ENCODE data around the gene PSORS1C1.
A peak's percentile ranks its signal among the peaks of the same experiment; 100 is the strongest.
"Not testable (repeated sequence)": the region's sequence is repeated elsewhere in the genome, so short reads cannot be mapped to it uniquely, and the experiment has no call there.

The PSORS1C1 gene

GRCh38 chr6:31169858-31170599 lies 55.4 kb downstream of the PSORS1C1 start:
- not testable (repeated sequence) for H3K4me3 ChIP-seq, H3K27ac ChIP-seq

DNA sequence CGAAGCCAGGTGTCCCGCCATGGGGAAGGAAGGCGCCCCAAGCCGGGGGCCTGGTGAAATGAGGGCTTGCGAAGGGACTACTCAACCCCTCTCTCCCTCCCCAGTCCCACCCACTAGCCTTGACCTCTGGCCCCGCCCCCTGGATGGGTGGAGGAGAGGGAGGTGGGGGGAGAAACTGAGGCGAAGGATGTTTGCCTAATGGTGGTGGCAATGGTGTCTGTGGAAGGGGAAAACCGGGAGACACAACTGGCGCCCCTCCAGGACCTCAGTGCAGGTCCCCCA lies 55.9 kb downstream of the PSORS1C1 start, which contains the start of gene POU5F1:
TSS of gene POU5F1 (minus strand) at position 83 of the 282 bp plus-strand sequence. CDS start at position 21, 62 bp downstream.
- H3K27ac ChIP-seq: no peak within 1 kb of the TSS

GRCh38 chr6:31170987-31171671 lies 56.5 kb downstream of the PSORS1C1 start:
- H3K4me3 ChIP-seq: no peak overlapping the region
- no peak overlapping the region for H3K27ac ChIP-seq

More for the DNA sequence above, 55.9 kb downstream of the PSORS1C1 start, which contains the start of gene POU5F1:
- no peak within 1 kb of the TSS for H3K4me3 ChIP-seq

DNA sequence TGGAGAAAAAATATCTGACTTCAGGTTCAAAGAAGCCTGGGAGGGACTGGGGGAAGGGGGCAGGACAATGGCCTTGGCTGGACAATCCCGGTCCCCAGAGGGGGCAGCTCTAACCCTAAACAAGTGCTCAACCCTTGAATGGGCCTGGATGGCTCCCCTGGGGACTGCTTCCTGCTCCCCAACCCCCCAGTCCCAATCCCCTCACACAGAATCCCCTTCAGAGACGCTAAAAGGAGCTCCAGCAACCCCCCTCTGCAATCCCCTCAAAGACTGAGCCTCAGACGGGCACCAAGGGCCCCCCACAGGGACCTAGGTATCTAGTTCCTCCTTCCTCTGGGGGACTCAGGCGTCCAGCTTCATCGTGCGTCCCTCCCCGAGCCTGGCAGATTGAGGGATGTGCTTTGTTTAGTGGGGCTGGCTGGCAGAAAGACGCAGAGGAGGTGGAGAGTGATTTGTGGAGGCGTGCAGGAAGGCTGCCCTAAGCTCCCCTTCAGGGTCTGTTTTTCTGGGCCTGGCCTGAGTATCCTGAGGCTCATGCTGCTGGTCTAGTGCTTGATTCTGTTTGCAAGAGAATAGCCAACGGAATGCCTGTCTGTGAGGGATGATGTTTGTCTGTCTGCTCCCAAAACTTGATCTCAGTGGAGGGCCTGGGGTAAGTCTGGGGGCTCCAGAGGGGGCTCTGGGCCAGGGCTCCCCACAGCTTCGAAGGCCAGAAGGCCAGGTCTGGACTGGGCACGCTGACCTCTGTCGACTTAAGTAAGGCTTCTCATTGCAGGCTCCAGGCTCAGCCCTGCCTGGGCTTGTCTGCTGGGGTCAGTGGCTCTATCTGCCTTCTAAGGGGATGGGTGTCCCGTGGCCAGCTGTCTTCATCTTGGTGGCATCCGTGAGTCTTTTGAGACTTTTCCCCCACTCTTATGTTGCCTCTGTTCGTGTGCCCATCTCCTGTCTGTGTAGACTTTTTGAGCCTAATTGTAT lies 57.6 kb downstream of the PSORS1C1 start:
- H3K27ac ChIP-seq: no peak overlapping the region
- no peak overlapping the region for H3K4me3 ChIP-seq

DNA sequence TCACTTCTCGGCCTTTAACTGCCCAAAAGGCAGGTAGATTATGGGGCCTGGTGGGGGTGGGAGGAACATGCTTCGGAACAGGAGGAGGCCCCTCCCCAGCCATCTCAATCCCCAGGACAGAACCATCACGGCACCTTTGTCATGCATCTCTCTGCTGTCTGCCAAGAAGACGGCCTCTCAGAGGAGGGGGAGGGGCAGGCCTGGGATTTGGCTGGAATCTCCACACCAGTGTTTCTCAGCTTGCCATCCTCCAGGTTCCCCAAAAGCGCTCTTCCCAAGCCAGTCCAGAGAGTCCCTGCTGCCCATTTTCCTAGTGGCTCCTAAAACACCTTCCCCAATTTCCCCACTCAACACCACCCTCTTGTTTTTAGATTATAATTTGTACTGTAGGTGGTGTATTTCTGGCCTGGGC lies 58.4 kb downstream of the PSORS1C1 start:
- no peak overlapping the region for H3K4me3 ChIP-seq
- no peak overlapping the region for H3K27ac ChIP-seq

DNA sequence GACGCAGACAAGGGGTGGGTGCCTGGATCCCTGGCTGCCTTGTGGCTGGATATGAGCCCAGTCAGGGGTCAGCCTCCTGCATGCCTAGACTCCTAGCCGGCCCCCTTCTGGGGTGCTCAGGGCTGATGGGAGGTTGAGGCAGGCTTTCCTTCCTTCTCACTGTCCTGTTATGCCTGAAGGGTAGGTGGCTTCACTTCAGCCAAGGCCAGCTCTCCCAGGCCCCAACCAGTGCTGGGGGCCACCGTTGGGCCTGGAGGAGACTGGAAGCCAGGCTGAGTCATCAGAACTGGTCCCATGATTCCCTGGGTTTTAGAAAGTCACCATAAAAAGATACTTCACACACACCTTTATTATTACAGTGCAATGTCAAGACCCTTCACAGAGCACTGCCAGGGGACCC lies 58.8 kb downstream of the PSORS1C1 start:
- H3K27ac ChIP-seq: no peak overlapping the region
- no peak overlapping the region for H3K4me3 ChIP-seq

- Histone ChIP-seq H3K4me3 (no peak overlapping the region), H3K27ac (no peak overlapping the region)
Observed at GRCh38 chr6:31174378-31174777, 59.8 kb downstream of the PSORS1C1 start.

GRCh38 chr6:31175971-31176370 lies 61.4 kb downstream of the PSORS1C1 start:
- no peak overlapping the region for H3K4me3 ChIP-seq
- peak overlapping the region in 1 of 21 experiments; percentile 14 for H3K27ac ChIP-seq

- Histone ChIP-seq H3K27ac (no peak overlapping the region), H3K4me3 (no peak overlapping the region)
Observed at GRCh38 chr6:31178143-31179041, 63.8 kb downstream of the PSORS1C1 start.

DNA sequence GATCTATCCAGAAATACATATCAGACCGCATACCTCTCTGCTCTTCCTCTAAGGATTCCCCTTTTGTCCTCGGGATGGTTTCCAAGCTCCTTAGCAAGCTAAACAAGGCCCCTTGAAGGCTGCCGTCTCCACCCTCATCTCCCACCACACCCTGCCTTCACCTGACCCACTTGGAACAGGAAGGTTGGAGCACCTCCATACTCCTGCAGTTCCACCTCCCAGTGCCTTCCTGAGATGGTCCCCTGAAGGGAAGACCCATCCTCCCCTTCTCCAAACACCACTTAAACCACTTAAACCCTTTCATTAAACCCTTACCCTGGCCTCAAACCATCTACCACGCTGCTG lies 64.4 kb downstream of the PSORS1C1 start:
- Histone ChIP-seq H3K4me3 (no peak overlapping the region), H3K27ac (no peak overlapping the region)

GRCh38 chr6:31179896-31180295 lies 65.3 kb downstream of the PSORS1C1 start:
- peak overlapping the region; percentile 5 to 45 (median 29) for H3K4me3 ChIP-seq
- H3K27ac ChIP-seq: peak overlapping the region in 8 of 21 experiments; percentile 9 to 73 (median 54)

DNA sequence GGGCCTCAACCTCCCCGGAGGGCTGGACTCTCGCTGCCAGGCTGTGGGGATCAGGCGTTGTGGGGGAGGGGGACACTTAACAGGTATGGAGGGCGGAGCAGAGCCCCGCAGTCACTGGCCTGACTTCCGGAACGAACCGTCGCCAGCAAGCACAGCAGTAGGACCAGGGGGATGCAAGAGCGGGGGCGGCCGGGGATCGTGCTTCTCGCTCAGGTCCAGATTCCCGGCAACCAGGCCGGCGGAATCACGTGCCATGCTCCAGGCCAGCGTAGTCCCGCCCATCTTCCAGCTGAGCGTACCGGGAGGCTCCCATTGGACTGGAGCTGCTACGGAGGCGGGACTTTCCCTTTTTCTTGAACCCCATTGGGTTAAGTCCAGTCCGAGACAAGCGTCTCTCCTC lies 65.9 kb downstream of the PSORS1C1 start:
- peak overlapping the region in 14 of 21 experiments; percentile 6 to 73 (median 45) for H3K27ac ChIP-seq
- H3K4me3 ChIP-seq: peak overlapping the region; percentile 5 to 45 (median 29)

GRCh38 chr6:31183287-31183686 lies 68.7 kb downstream of the PSORS1C1 start:
- H3K4me3 ChIP-seq: not testable (repeated sequence)
- H3K27ac ChIP-seq: peak overlapping the region in 1 of 21 experiments; percentile 3

DNA sequence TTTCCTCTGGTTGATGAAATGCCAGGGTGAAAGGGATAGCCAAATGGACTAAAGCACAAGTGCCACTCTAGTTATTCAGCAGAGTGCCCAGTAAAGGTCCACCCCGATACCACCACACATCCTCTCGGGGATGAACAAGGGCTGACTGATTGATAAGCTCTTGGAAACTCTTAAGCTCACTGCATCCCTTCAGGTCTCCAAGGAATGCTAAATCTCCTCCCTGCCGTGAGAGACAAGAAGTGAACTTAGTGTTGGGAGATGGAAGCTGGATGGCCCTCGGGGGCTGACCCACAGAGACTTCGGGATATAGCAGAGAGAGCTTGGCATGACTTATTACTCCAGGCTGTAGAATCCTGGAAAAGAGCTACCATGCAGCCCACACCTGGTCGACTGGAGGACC lies 69.3 kb downstream of the PSORS1C1 start:
- peak overlapping the region in 1 of 21 experiments; percentile 3 for H3K27ac ChIP-seq
- not testable (repeated sequence) for H3K4me3 ChIP-seq

GRCh38 chr6:31185695-31186051 lies 71.1 kb downstream of the PSORS1C1 start:
- Histone ChIP-seq H3K4me3 (peak overlapping the region in 2 of 7 experiments; percentile 11 to 19), H3K27ac (peak overlapping the region in 16 of 21 experiments; percentile 42 to 81 (median 72))

- Histone ChIP-seq H3K27ac (peak overlapping the region in 16 of 21 experiments; percentile 42 to 81 (median 72)), H3K4me3 (peak overlapping the region in 2 of 7 experiments; percentile 11 to 19)
Observed at GRCh38 chr6:31186052-31186734, 71.6 kb downstream of the PSORS1C1 start.

- peak overlapping the region in 1 of 21 experiments; percentile 81 for H3K27ac ChIP-seq
- H3K4me3 ChIP-seq: no peak overlapping the region
Observed at GRCh38 chr6:31187780-31188194, 73.2 kb downstream of the PSORS1C1 start.

DNA sequence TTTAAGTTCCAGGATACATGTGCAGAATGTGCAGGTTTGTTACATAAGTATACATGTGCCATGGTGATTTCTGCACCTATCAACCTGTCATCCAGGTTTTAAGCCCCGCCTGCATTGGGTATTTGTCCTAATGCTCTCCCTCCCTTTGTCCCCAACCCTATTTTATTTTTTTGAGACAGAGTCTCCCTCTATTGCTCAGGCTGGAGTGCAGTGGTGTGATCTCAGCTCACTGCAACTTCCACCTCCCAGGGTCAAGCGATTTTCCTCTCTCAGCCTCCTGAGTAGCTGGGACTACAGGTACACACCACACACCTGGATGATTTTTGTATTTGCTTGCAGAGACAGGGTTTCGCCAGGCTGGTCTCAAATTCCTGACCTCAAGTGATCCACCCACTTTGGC lies 74.6 kb downstream of the PSORS1C1 start:
- not testable (repeated sequence) for H3K27ac ChIP-seq, H3K4me3 ChIP-seq

Measured in skin epidermis (tissue), 12 donors.